Measurements from ENCODE around the gene DDX41.
"Not testable (repeated sequence)": the region's sequence is repeated elsewhere in the genome, so short reads cannot be mapped to it uniquely, and the experiment has no call there.

Gene DDX41

DNA sequence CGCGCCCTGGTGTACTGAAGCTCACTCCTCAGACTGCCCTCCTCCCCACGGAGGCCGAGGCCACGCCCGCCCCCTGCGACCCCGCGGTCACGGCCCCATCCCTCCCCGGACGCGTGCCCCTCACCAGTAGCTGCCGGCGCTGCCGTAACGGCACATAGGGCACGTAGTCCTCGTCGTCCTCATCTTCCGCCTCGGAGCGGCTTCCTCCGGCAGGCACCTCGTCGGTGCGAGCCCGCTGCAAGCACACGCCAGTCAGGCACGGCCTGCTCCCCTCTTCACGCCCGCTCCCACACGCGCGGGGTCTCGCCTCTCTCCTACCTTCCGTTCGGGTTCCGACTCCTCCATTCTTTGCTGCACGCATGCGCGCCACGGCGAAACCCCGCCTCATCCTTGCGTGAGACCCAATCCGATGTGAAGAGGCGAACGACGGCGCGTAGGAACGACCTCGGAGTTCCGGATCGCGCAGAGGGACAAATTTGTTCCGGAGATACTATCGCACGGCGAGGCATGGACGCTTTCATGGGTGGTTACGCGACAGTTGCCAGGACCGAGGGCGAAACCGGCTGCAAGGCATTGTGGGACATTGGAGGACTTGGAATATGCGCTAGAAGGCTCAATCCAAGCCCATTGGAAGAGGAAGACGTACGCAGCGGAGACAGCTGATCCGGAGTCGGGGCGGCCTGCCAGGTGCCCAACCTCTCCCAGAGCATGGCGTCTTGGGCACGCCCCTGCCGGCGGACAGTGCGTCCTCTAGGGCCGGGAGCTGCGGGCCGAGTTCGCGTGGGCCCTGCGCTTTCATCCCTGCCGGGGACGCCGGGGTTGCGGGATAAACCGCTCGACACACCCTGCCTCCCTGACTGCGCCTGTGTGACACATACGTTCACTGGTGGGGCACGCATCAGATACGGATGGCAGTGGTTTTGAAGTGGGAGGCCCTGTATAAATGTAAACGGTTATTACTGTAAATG is at the start of gene DDX41:
TSS of gene DDX41 (minus strand) at position 361 of the 968 bp plus-strand sequence. CDS start at position 345, 16 bp downstream.
- DNase-seq: peak; percentile 98

DNA sequence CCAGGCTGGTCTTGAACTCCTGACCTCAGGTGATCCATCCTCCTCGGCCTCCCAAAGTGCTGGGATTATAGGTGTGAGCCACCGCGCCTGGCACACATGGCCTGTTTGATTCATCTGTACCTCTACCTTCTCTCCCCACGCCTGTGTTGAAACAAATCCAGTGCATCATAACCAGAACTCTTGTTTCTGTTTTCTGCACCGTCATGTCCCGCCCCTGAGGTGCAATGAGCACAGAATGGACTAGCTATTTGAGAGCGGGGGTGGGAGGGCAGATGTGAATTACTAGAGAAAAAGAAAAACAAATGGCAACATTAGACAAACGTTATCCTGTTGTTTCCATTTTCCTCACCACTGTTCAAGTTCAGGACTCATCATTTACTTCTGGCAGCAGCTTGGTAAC is 48.3 kb upstream of the DDX41 start:
- no peak for DNase-seq

DNA sequence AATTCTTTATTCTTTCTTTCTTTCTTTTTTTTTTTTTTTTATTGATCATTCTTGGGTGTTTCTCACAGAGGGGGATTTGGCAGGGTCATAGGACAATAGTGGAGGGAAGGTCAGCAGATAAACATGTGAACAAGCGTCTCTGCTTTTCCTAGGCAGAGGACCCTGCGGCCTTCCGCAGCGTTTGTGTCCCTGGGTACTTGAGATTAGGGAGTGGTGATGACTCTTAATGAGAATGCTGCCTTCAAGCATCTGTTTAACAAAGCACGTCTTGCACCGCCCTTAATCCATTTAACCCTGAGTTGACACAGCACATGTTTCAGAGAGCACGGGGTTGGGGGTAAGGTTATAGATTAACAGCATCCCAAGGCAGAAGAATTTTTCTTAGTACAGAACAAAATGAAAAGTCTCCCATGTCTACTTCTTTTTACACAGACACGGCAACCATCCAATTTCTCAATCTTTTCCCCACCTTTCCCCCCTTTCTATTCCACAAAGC is 42.7 kb upstream of the DDX41 start:
- not testable (repeated sequence) for DNase-seq

DNA sequence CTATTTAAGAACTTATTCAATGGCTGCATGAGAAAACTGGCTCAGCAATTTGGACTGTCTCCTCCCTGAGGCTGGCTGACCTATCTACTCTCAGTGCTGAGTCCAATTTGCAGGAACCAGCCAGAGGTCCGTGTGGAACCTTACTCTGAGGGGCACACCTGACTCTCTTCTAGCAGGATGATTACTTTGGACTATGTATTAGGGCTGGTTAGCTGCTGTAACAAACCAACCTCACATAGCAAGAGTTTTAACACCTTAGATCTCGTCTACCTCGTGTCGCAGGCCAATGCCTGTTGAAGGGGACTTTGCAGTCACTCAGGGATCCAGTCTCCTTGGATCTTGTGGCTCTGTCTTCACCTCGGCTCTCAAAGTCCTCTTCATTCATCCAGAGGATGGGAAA is 41.0 kb upstream of the DDX41 start:
- DNase-seq: no peak

DNA sequence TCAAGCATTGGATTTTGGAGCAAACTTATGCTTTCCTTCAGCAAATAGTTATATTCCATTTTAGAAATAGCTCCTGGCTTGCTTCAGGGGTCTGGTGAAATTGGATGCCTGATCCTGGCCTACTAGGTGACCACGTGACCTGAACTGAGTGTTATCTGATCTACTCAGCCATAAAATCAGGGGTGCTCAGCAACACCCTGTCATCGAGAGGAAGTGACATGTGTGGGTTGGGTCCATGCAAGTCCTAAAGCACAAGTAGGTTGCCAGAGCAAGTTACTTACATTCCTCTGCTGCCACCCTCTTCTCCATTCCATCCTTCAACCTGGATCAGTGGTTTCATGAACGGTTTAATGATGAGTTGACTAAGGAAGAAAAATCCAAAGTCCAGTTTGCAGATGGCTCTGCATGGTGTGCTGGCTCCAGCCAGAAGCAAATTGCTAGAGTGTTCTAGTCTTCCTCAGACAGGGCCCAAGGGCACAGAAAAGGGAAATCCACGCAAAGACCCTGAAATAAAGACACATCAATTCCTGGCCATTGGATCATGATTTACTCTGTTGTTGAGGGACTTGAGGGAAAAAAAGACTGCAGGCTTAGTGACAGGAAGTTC is 40.4 kb upstream of the DDX41 start:
- DNase-seq: no peak

DNA sequence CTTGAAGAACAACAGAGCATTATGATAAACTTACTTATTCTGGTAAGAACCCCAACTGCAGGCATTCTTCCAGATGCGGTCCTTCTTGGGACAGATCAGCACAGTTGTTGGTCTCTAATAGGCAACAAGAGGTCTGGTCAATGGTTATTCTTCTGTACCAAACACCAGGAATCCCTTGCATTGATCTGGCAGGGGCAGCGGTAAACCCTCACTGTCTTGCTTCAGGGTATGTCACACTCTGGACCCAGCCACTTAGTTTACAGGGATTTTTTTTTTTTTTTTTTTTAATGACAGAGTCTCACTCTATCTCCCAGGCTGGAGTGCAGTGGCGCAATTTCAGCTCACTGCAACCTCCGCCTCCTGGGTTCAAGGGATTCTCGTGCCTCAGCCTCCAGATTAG is 38.9 kb upstream of the DDX41 start:
- DNase-seq: no peak

DNA sequence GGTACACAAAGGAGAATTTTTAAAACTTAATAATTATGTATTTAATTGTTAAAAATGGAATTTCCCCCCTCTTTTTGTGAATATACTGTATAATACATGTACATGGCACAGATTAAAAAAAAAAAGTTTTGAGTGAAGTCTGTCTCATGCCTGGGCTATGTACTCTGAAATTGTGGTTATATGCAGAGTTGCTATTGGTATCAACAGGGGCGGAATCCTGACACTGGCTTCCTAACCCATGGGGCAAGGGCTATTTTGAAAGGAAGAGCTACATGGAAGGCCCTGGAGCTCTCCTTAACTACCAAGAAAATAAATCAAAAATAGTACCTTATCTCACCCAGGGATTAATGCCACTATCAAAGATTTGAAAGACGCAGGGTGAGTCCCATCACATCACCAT is 38.5 kb upstream of the DDX41 start:
- DNase-seq: no peak

DNA sequence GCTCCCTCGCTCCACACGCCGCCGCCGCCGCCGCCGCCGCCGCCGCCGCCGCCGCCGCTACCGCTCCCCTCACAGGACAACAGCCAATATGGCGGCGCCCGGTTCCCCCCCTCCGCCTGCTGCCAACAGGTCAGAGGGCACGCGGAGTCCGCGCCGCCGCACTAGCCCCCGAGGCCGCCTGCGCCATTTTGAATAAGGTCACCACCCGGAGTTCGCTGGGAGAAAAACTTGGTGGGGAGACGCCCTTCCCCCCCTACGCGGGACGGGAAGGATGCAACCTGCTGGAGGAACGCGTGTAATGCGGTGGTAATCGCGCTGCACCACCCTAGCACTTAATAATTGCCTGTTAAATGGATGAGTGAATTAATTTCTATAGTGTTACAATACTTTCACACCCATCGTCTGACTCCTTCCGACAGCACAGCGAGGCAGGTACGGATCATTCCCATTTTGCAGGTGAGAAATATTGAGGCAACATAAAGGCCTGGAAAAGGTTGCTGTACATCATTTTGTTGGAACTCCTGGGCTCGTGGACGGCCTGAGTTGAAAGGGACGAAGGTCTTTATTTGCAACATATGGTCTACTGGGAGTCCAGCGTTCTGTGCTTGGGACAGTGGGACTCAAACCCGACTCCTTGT is 37.8 kb upstream of the DDX41 start, which contains the start of gene FAM193B:
TSS of gene FAM193B (minus strand) at position 90 of the 638 bp plus-strand sequence. CDS start 105 bp downstream, outside the sequence.
- peak; percentile 99 for DNase-seq

DNA sequence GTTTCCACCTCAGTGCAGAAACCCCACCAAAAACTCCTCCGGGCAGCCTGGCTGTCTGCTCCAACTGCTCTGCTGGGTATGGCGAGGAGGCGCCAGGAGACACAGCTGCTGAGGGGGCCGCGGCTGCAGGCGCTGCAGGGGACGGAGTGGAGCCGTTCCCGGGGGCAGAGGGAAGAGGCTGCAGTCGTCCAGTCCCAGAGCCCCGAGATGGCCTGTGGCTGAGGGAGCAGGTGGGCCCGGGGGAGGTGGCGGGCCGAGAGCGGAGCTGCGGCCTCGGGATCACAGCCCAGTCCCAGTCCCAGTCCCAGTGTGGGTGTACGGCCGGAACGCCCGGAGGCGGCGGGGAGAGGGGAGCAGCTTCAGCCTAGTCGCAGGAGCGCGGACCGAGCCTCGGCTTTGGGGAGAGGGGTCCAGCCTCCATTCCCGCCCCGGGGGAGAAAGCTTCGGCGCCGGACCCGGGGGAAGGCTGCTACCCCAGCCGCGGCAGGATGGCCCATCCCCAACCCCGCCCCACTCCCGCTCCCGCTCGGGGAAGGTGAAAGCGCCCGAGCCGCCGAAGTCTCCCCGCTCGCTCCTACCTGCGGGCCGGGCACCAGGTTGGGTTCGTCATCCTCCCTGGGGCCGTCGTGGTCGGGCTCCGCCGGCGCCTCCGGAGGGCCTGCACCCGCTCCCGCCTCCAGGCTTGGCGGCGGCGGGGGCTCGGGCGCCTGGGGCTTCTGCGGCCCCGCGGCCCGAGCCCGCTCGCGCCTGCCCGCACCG is 37.1 kb upstream of the DDX41 start:
- peak; percentile 81 for DNase-seq

DNA sequence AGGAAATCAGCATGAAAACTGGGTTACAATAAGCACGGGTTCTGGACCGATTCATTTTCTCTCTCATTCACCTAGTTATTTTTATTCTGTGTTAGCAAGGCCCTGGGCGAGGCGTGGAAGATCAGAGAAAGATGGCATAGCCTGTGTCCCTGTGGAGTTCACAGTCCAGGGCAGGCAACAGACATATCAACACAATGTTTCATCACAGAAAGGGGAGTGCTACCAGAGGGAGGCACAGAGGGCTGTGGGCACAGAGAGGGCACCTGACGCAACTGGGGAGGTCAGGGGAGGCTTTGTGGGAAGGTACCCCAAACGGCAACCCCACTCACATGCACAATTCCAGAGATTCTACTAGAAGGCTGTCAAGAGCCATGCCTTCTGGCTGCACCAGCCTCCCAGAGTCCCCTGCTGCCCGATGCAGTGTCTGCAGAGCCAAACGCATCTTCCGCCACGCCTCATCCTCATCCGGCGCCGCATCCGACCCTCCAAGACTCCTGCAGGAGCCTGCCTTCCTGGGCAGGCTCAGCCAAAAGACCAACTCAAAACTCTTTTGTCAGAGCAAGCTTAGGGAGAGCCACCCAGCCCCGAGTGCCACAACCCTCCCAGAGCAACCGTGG is 36.2 kb upstream of the DDX41 start:
- DNase-seq: no peak

DNA sequence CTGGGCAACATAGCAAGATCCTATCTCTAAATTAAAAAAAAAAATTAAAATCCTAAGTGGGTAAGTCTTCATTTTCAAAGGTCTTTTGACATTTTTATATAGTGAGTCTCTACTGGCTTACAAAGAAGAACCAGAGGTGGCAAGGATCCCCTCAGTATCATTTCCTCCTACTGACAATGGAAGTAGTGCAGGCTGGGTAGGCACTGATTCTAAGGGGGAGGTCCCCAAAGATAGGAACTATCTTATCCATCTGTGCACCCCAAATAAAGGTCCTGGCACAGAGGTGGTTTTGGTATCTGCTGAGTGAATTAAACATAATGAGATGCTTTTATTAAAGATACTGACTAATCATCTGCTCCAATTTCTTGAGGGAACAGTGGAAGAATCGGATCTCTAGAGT is 33.4 kb upstream of the DDX41 start:
- no peak for DNase-seq

DNA sequence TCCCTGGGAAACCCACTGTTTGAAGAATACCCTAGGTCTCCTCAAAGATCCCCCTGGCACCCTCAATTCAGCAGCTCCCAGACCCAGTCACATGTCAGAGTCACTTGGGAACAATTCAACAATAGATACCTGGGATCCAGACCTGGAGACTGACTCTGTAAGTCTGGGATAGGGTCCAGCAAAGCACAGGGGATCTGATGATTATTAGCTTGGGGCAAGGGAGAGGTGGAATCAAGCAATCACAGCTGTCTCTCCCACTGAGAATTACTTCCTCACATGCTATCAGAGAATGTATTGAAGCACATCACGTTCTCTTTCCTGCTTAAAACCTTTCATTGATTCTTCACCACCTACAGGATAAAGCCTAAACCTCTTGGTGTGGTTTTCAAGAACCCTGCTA is 31.7 kb upstream of the DDX41 start:
- DNase-seq: no peak

DNA sequence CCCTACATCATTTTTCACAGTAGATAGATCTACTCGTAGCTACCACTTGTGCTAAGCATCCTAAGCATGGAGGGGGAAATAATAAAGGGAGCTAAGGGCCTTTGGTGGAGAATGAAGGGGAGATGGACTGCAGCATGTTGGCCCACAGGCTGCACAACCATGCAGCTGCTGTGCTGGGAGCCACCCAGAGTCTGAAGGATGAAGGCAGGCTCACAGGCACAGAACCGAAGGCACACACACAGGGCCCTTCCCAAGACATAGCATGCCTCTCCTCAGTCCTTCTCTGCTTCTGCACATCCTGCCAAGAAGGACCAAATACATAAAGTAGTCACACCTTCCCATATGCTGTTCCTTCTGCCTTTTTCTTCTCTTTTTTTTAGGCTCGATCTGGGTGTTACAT is 31.0 kb upstream of the DDX41 start:
- DNase-seq: no peak

DNA sequence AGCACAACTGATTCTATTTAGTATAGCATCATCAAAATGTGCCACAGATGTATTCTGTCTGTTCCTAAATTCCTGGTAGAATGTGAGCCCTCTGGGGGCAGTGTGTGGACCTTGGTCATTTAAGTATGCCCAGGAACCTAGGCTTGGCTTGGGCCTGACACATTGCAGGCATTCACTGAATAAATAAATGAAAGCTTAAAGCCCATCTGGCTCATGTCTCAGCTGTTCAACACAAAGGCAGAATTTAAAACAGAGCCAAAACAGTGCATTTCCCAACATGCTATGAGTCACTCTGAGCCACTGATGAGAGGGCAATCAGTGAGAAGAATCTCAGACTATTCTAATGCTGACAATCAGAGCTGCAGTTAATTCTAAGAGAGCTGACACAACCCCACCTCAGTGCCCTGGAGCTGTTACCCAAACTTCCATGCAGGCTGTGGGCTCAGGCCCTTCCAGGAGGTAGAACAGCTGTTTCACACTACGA is 29.5 kb upstream of the DDX41 start:
- DNase-seq: no peak

DNA sequence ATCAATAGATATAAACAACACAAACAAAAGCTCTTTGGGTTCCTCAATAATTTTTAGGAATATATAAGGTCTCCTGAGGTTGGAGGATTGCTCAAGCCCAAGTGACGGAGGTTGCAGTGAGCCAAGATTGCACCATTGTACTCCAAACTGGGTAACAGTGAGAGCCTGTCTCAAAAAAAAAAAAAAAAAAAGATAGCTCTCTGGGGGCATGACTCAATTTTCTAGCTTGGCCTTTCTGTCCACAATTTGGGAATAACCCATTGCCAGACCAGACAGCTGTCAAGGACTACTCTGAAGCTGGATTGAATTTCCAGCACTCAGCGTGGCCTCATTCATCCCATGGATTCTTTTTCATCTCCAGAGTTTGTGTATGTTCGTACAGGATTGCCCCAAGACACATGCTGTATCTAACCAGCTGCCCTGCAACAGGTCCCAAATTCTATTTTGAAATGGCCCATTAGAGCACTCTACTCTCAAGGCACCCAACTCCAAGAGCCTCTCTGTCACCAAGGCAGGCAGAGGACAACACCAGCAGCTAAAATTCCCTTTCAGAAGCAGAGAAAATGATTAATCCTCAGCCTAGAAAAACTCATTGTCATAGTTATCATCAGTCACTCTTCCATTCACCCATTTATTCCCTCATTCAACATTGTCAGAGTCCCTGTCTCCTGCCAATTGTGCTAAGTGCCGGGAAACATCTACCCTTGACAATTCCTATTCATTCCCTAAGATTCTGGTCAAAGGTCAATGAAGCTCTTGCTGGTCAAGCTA is 28.9 kb upstream of the DDX41 start:
- DNase-seq: no peak

DNA sequence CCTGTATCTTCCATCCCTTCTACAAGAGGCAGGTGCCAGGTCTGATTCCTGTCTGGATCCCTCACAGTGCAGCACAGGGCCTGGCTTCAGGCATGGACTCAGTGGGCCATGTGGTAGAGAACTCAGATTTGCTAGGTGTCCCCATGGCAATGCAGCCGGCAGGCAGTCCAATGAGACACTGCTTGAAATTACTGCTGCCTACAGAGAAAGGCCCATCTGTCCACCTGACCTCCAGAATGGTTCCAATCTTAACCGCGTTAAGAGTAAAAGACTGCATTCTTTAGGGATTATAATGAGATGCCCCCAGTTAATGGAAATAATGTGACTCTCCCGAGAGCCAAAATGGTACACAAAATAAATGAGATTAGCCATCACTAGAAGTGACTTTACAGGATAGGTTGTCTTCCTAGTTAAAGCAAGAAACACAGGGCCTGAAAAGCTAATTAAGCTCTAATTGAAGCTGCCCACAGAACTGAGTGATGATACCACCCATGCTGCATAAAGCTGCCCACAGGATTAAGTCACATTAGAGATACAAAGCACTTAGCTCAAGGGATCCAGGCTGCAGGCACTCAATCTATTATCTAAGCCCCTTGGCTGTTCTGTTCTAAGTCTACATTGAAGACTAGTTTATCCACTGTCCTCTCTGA is 26.2 kb upstream of the DDX41 start:
- DNase-seq: no peak

DNA sequence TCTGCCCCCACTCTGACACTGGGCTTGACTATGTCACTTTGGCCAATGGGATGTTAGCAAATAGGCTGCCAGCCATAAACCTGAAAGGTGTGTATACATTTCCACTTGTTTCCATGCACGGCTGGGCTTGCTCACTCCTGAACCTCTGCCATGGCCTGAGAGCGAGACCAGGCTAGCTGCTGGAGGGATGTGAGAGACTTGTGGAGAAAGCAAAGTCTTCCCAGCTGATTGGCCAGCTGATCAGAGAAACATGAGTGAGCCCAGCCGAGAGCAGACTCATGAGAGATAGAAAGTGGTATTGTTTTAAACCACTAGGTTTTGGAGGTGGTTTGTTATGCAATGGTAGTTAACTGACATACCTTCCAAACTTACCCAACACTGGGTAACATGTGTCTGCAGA is 23.7 kb upstream of the DDX41 start:
- DNase-seq: no peak

DNA sequence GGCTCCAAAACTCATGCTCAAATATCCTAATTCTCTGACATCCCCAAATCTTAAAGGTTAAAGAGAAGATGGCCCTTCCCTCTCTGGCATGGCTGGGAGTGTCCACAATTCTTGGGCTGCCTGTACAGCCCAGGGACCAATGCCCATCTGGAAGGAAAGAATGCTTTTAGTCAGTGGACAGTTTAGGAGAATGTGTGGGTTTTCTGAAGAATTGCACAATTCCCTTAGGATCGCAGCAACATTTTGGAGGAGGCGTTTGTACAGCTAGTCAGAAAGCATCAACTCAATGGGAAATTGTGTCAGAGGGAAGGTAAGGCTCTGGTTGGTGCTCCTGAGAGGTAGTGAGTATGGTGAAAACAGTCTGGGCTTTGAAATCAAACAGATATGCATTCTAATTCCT is 22.6 kb upstream of the DDX41 start:
- no peak for DNase-seq

DNA sequence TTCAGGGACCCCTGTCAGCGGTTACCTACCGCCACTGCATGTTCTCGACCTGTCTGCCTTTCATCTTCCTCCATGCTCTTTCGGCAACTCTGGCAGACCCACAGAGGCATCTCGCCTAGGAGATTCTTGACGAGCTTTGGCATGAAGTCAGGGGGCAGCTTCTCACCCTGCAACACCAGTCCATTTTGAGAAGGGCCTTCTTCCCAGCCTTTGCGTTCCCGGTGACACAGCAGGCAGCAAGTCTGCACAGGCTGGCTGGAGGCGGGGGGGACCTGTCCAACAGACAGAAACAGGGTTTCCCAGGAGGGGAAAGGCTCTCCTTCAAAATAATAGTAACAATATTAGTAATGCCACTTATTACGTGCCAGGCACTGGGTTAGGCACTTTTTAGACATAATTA is 22.1 kb upstream of the DDX41 start:
- no peak for DNase-seq
